Measurements from ENCODE around the gene AFF3. TPM values are rescaled to one million over a fixed set of nuclear protein-coding genes. Genes with fewer than 3 reads are reported as not detected.

AFF3 gene
- total RNA-seq, 1 experiment from 2014 or later: 0.61 TPM

GRCh38 chr2:99666256-99666655 lies 476.1 kb downstream of the AFF3 start:
- ATAC-seq (no peak), DNase-seq (ENCODE audit: low read depth, low spot score) (no peak)
- no peak for TF ChIP-seq SIN3A (IDR thresholded peaks at IDR 0.05; ENCODE audit: low read depth)
- no peak for TF ChIP-seq YY1 (IDR thresholded peaks at IDR 0.05; ENCODE audit: extremely low read depth, insufficient replicate concordance, low read depth, low read length)
- TF ChIP-seq REST (IDR thresholded peaks at IDR 0.05; ENCODE audit: low read depth): no peak
- no peak for TF ChIP-seq ZFX (IDR thresholded peaks at IDR 0.05)
- no peak for TF ChIP-seq EZH2phosphoT487 (IDR thresholded peaks at IDR 0.05; ENCODE audit: borderline replicate concordance)
- no peak for TF ChIP-seq EZH2 (IDR thresholded peaks at IDR 0.05)
- no peak for TF ChIP-seq FOSL1 (IDR thresholded peaks at IDR 0.05; ENCODE audit: low read depth)
- H4K20me1 ChIP-seq (ENCODE audit: insufficient read depth): no peaks in the 10 kb centered on the region
- ChIA-PET RAD21 (ENCODE audit: low non-redundant PET in 1 of 2, low total read pairs in 2 of 2, uncharacterized antibody in 2 of 2, unreplicated experiment in 2 of 2) (no interaction called here), CTCF (no interaction called here), POLR2A (no interaction called here)
- H3K27me3 ChIP-seq (ENCODE audit: insufficient read depth, low read length): peaks cover 5% of the 10 kb centered on the region
- H3K9me3 ChIP-seq (ENCODE audit: control insufficient read depth in 1 of 2, insufficient read depth in 1 of 2, low read depth in 1 of 2, low read length in 2 of 2): no peaks in the 10 kb centered on the region
- no peak overlapping the region for H3K4me2 ChIP-seq (ENCODE audit: low read length)
- no peaks in the 10 kb centered on the region for H3K79me2 ChIP-seq (ENCODE audit: insufficient read depth, low read length)
- no peak overlapping the region for H3K4me3 ChIP-seq (replicated peaks in 1 of 2; ENCODE audit: low read depth in 1 of 2, low read length in 2 of 2)
- no peak overlapping the region for H2AFZ ChIP-seq (ENCODE audit: low read depth, low read length, poor library complexity, severe bottlenecking)
- BruUV-seq (replicated peaks): no TSS peak
- H3K36me3 ChIP-seq (ENCODE audit: control insufficient read depth in 1 of 2, insufficient read depth in 2 of 2, low read length in 2 of 2): no peaks in the 10 kb centered on the region
- no peak overlapping the region for H3K27ac ChIP-seq (ENCODE audit: low read depth, low read length)
- H3K9me2 ChIP-seq (ENCODE audit: insufficient read depth): no peaks in the 10 kb centered on the region
- intact Hi-C loops (cut with micrococcal nuclease): no loop called here
- H3K4me1 ChIP-seq (ENCODE audit: control insufficient read depth in 1 of 2, insufficient read depth in 2 of 2, low read length in 2 of 2): no peaks in the 10 kb centered on the region
- H3K9ac ChIP-seq (ENCODE audit: low read length): no peak overlapping the region

- Histone ChIP-seq H3K4me1 (ENCODE audit: control insufficient read depth in 1 of 2, insufficient read depth in 2 of 2, low read length in 2 of 2) (no peaks in the 10 kb centered on the region), H3K27ac (ENCODE audit: low read depth, low read length) (no peak overlapping the region), H3K36me3 (ENCODE audit: control insufficient read depth in 1 of 2, insufficient read depth in 2 of 2, low read length in 2 of 2) (no peaks in the 10 kb centered on the region), H3K4me3 (replicated peaks in 1 of 2; ENCODE audit: low read depth in 1 of 2, low read length in 2 of 2) (no peak overlapping the region), H2AFZ (ENCODE audit: low read depth, low read length, poor library complexity, severe bottlenecking) (no peak overlapping the region), H3K9ac (ENCODE audit: low read length) (no peak overlapping the region), H3K27me3 (ENCODE audit: insufficient read depth, low read length) (peaks cover 5% of the 10 kb centered on the region; the same call in 1 of the 2 replicates), H3K9me2 (ENCODE audit: insufficient read depth) (no peaks in the 10 kb centered on the region), H3K79me2 (ENCODE audit: insufficient read depth, low read length) (no peaks in the 10 kb centered on the region), H3K9me3 (ENCODE audit: control insufficient read depth in 1 of 2, insufficient read depth in 1 of 2, low read depth in 1 of 2, low read length in 2 of 2) (no peaks in the 10 kb centered on the region), H3K4me2 (ENCODE audit: low read length) (no peak overlapping the region), H4K20me1 (ENCODE audit: insufficient read depth) (no peaks in the 10 kb centered on the region)
- no peak for DNase-seq (ENCODE audit: low read depth, low spot score)
- ChIA-PET CTCF (no interaction called here), POLR2A (no interaction called here), RAD21 (ENCODE audit: low non-redundant PET in 1 of 2, low total read pairs in 2 of 2, uncharacterized antibody in 2 of 2, unreplicated experiment in 2 of 2) (no interaction called here)
- TF ChIP-seq JUND (IDR thresholded peaks at IDR 0.05) (no peak), REST (IDR thresholded peaks at IDR 0.05; ENCODE audit: low read depth) (no peak), EZH2 (IDR thresholded peaks at IDR 0.05) (no peak), ZFX (IDR thresholded peaks at IDR 0.05) (no peak), YY1 (IDR thresholded peaks at IDR 0.05; ENCODE audit: extremely low read depth, insufficient replicate concordance, low read depth, low read length) (no peak), CBX3 (IDR thresholded peaks at IDR 0.05; ENCODE audit: low read depth) (no peak), EZH2phosphoT487 (IDR thresholded peaks at IDR 0.05; ENCODE audit: borderline replicate concordance) (no peak), SIN3A (IDR thresholded peaks at IDR 0.05; ENCODE audit: low read depth) (no peak), CEBPB (IDR thresholded peaks at IDR 0.05; ENCODE audit: low read depth) (no peak)
- TF ChIP-seq, protein P1, sequence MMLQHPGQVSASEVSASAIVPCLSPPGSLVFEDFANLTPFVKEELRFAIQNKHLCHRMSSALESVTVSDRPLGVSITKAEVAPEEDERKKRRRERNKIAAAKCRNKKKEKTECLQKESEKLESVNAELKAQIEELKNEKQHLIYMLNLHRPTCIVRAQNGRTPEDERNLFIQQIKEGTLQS (IDR thresholded peaks at IDR 0.05): no peak
- no TSS peak for BruUV-seq (replicated peaks)
- ATAC-seq: no peak
- intact Hi-C loops (cut with micrococcal nuclease): no loop called here
Observed at GRCh38 chr2:99663641-99664040, 478.7 kb downstream of the AFF3 start.

Data from HCT116 (cell line).